K562 (cell line): ENCODE data around the gene TRAPPC1. TPM values are rescaled to one million over a fixed set of nuclear protein-coding genes. Genes with fewer than 3 reads are reported as not detected.

Experiments
- ATAC-seq: fragments of 200-7000 bp; cut with Tn5 transposase; 3 replicates; pipeline ENCODE4 v1.9.1; 2020; ENCODE audit warnings: moderate library complexity
- BruUV-seq: library from RNA; stranded (reverse); fragments of 400-500 nt; replicated peaks from 2 replicates; lab custom pipeline; 2021; lab: Mats Ljungman, UMichigan
- CTCF ChIA-PET: fragments of 300-600 bp; formaldehyde crosslinking; extraction: SDS; loops from one replicate; lab custom pipeline; 2021; ENCODE audit warnings: low intra/inter-chr PET ratio; lab: Yijun Ruan, JAX
- POLR2A ChIA-PET: fragments of 300-600, 350-650 bp; sonication (Branson Sonifier 250); formaldehyde crosslinking; extraction: SDS; loops from one replicate; lab custom pipeline; 2021; ENCODE audit warnings: antibody characterized with exemption, inconsistent platforms; lab: Yijun Ruan, JAX
- DNase-seq, 4 experiments: peaks; one replicate each; pipeline versions ENCODE4 v3.0.0 to v3.0.0-alpha.2; 2011 to 2018; ENCODE audit warnings: low spot score in 3 of 4, mixed read lengths in 3 of 4; ENCODE audit errors: extremely low read depth in 1 of 4
- FAIRE-seq: peaks from 2 replicates; lab custom pipeline; 2011; peaks lifted over from hg19 to GRCh38; lab: Jason Lieb, UNC
- H2AFZ ChIP-seq: 2 replicates; pipeline ENCODE4 v1.6.0; 2011; ENCODE audit warnings: low read depth, low read length, control low read depth, inconsistent platforms
- H3K27ac ChIP-seq: fragments of 200-600 bp; 3 replicates; pipeline ENCODE4 v1.8.0; 2011; ENCODE audit warnings: low read depth, mild to moderate bottlenecking, control low read depth, inconsistent platforms, low read length, moderate library complexity, mixed read lengths; ENCODE audit errors: extremely low read depth
- H3K27me3 ChIP-seq, 2 experiments: fragments of 300-600 bp in 1 of 2; 2 replicates in 1 of 2; 3 replicates in 1 of 2; pipeline versions ENCODE4 v1.6.0 to v1.8.0; 2011; ENCODE audit warnings: inconsistent platforms in 2 of 2, low read length in 2 of 2, mild to moderate bottlenecking in 1 of 2, mixed read lengths in 1 of 2, moderate library complexity in 1 of 2; ENCODE audit not compliant: control insufficient read depth in 2 of 2, insufficient read depth in 2 of 2
- H3K36me3 ChIP-seq: fragments of 300-600 bp; 3 replicates; pipeline ENCODE4 v1.8.0; 2011; ENCODE audit warnings: mild to moderate bottlenecking, low read length, inconsistent platforms; ENCODE audit not compliant: control insufficient read depth, insufficient read depth
- H3K4me1 ChIP-seq, 2 experiments: fragments of 200-600 bp in 1 of 2; replicated peaks in 1 of 2; 2 replicates in 1 of 2; 3 replicates in 1 of 2; pipeline versions ENCODE4 v1.5.1 to v1.8.0; 2011; ENCODE audit warnings: inconsistent platforms in 2 of 2, low read length in 2 of 2, mild to moderate bottlenecking in 1 of 2, mixed read lengths in 1 of 2, moderate library complexity in 1 of 2; ENCODE audit not compliant: control insufficient read depth in 2 of 2, insufficient read depth in 2 of 2
- H3K4me2 ChIP-seq: 2 replicates; pipeline ENCODE4 v1.6.1; 2011; ENCODE audit warnings: low read length, control low read depth, inconsistent platforms, mixed read lengths; ENCODE audit not compliant: insufficient read depth
- H3K4me3 ChIP-seq: fragments of 200-600 bp; sonication (generic), shearing (Covaris generic); 2 replicates; pipeline ENCODE4 v1.5.1; 2016; ENCODE audit warnings: control low read depth, inconsistent platforms
- H3K79me2 ChIP-seq: fragments of 200-600 bp; 3 replicates; pipeline ENCODE4 v1.8.0; 2011; ENCODE audit warnings: low read length, inconsistent platforms; ENCODE audit not compliant: control insufficient read depth, insufficient read depth
- H3K9ac ChIP-seq, 2 experiments: 2 replicates each; pipeline versions ENCODE4 v1.6.0 to v1.6.1; 2011; ENCODE audit warnings: low read depth in 2 of 2, low read length in 2 of 2, control low read depth in 1 of 2, inconsistent platforms in 1 of 2, mild to moderate bottlenecking in 1 of 2, mixed read lengths in 1 of 2; ENCODE audit not compliant: insufficient read depth in 1 of 2
- H3K9me1 ChIP-seq: one replicate; pipeline ENCODE4 v1.6.0; 2011; ENCODE audit warnings: inconsistent platforms, mild to moderate bottlenecking, low read length, moderate library complexity; ENCODE audit not compliant: control insufficient read depth, insufficient read depth
- H3K9me3 ChIP-seq: replicated peaks from 2 replicates; pipeline ENCODE4 v1.5.1; 2011; ENCODE audit warnings: low read depth, low read length, inconsistent platforms; ENCODE audit not compliant: control insufficient read depth, insufficient read depth
- H4K20me1 ChIP-seq: replicated peaks from 2 replicates; pipeline ENCODE4 v1.6.1; 2011; ENCODE audit warnings: low read length, inconsistent platforms, mixed read lengths; ENCODE audit not compliant: control insufficient read depth, insufficient read depth
- ARID4B ChIP-seq: sonication (generic); formaldehyde crosslinking; IDR thresholded peaks from 2 replicates; pipeline ENCODE4 v1.8.0; 2022; ENCODE audit warnings: mild to moderate bottlenecking, missing genetic modification reagents
- BCLAF1 ChIP-seq, 2 experiments: fragments of 450-650 bp in 1 of 2; IDR thresholded peaks; 2 replicates each; pipeline ENCODE4 v1.6.1; 2011 to 2017; ENCODE audit warnings: low read depth in 2 of 2, antibody characterized with exemption in 1 of 2, borderline replicate concordance in 1 of 2, low read length in 1 of 2, mild to moderate bottlenecking in 1 of 2, mixed read lengths in 1 of 2; ENCODE audit not compliant: control insufficient read depth in 1 of 2
- COPS2 ChIP-seq: fragments of 450-650 bp; conservative IDR thresholded peaks from 2 replicates; pipeline ENCODE4 v1.6.1; 2016; ENCODE audit warnings: mild to moderate bottlenecking, moderate library complexity
- HOMEZ ChIP-seq: fragments of 250-450 bp; sonication (Bioruptor Pico); IDR thresholded peaks from 2 replicates; pipeline ENCODE4 v1.4.0; 2020; ENCODE audit warnings: mild to moderate bottlenecking, moderate library complexity
- KAT8 ChIP-seq: fragments of 450-650 bp; IDR thresholded peaks from 2 replicates; pipeline ENCODE4 v1.6.1; 2016; ENCODE audit warnings: low read depth, mild to moderate bottlenecking
- NR0B1 ChIP-seq: fragments of 450-650 bp; IDR thresholded peaks from one replicate; pipeline ENCODE4 v1.6.1; 2018; ENCODE audit warnings: mild to moderate bottlenecking, moderate library complexity; ENCODE audit not compliant: partially characterized antibody
- NR2C2 ChIP-seq, 2 experiments: fragments of 200-800 bp in 1 of 2; sonication (Bioruptor generic) in 1 of 2; sonication (generic) in 1 of 2; formaldehyde crosslinking in 1 of 2; IDR thresholded peaks; 2 replicates each; pipeline versions ENCODE4 v1.6.1 to v1.8.0; 2016 to 2022; ENCODE audit warnings: mild to moderate bottlenecking in 1 of 2, missing compliant biosample characterization in 1 of 2, missing genetic modification characterization in 1 of 2, missing genetic modification reagents in 1 of 2
- RB1 ChIP-seq: fragments of 450-650 bp; IDR thresholded peaks from 2 replicates; pipeline ENCODE4 v1.6.1; 2017; ENCODE audit warnings: low read depth, mild to moderate bottlenecking
- RBM39 ChIP-seq: fragments of 200-400 bp; formaldehyde crosslinking; optimal IDR thresholded peaks from 2 replicates; pipeline ENCODE3; 2018; ENCODE audit warnings: low read depth, low read length
- RFX1 ChIP-seq: fragments of 450-650 bp; IDR thresholded peaks from 2 replicates; pipeline ENCODE4 v1.6.1; 2016; ENCODE audit warnings: mild to moderate bottlenecking, moderate library complexity
- ZC3H4 ChIP-seq: sonication (generic); formaldehyde crosslinking; IDR thresholded peaks from 2 replicates; pipeline ENCODE4 v1.9.0; 2021; ENCODE audit warnings: missing genetic modification reagents, borderline replicate concordance
- ZSCAN32 ChIP-seq: fragments of 450-650 bp; formaldehyde crosslinking; IDR thresholded peaks from 2 replicates; pipeline ENCODE4 v1.4.0; 2020; ENCODE audit warnings: mild to moderate bottlenecking, moderate library complexity
- WGBS: fragments of 100-300 bp; shearing (Covaris generic); methylation state at CpG from one replicate; pipeline ENCODE4 v1.1.6; 2016; ENCODE audit warnings: low coverage, mixed read lengths; ENCODE audit not compliant: insufficient coverage; ENCODE audit errors: missing lambda C conversion rate; 5-methylcytosine and 5-hydroxymethylcytosine counted together
- in situ Hi-C: fragments of 300-500 bp; cut with MboI; formaldehyde crosslinking; loops from 4 replicates; pipeline ENCODE4 v1.15.0; 2018; ENCODE audit warnings: inconsistent platforms, mixed read lengths
- intact Hi-C: fragments of 100-400 bp; cut with micrococcal nuclease; formaldehyde crosslinking; loops from 2 replicates; pipeline ENCODE4 v1.14.2; 2022
- polyA plus RNA-seq, 8 experiments: library from polyadenylated mRNA; depleted of rRNA in 4 of 8; stranded (reverse) in 5 of 8; unstranded in 3 of 8; fragments of >200 nt; fragmentation: Nextera tagmentation in 2 of 8; fragmentation: Illumina TruSeq in 1 of 8; extraction: Ambion mirVana in 2 of 8; extraction: Trizol in 1 of 8; gene quantifications; 2 replicates each; pipeline versions ENCODE4 v1.2.1 to v1.2.3, GENCODE V29; 2011 to 2014; ENCODE audit warnings: inconsistent platforms in 1 of 8, missing spikeins in 1 of 8
- total RNA-seq, 7 experiments: library from RNA; depleted of rRNA in 6 of 7; stranded (reverse); fragments of >200 nt in 6 of 7; fragmentation: Illumina TruSeq in 2 of 7; extraction: Trizol in 2 of 7; gene quantifications; 2 replicates each; pipeline versions ENCODE4 v1.2.1 to v1.2.3, GENCODE V29; 2011 to 2021; ENCODE audit warnings: low replicate concordance in 1 of 7

The TRAPPC1 gene
- total and polyA plus RNA-seq, 9 of the 15 experiments (the other 6 are each of a cell fraction or from before 2014, with no cell fraction given): 11.7 to 82.8 (median 36.2) TPM

- Histone ChIP-seq H3K4me2 (no peak overlapping the region), H3K9me1 (no peaks in the 10 kb centered on the region), H2AFZ (no peak overlapping the region), H3K27ac (no peak overlapping the region), H3K4me1 (peaks cover 0 to 1% of the 10 kb centered on the region in 2 experiments; a peak in 1 of 5 replicates), H4K20me1 (no peaks in the 10 kb centered on the region), H3K79me2 (no peaks in the 10 kb centered on the region), H3K27me3 (no peaks in the 10 kb centered on the region), H3K9me3 (no peaks in the 10 kb centered on the region), H3K9ac (no peak overlapping the region), H3K4me3 (no peak overlapping the region), H3K36me3 (peaks cover 38% of the 10 kb centered on the region; the same call in 2 of the 3 replicates)
- 100% methylated on average over 1 of the region's 29 CpGs for WGBS
- ChIA-PET CTCF (no interaction called here), POLR2A (no interaction called here)
- no TSS peak for BruUV-seq
- no peak for FAIRE-seq
- in situ Hi-C loops: no loop called here
- ATAC-seq: no peak
- DNase-seq: no peak
- intact Hi-C loops: no loop called here
- TF ChIP-seq KAT8 (no peak), COPS2 (no peak), ZSCAN32 (CRISPR knock-in tag) (no peak), HOMEZ (CRISPR knock-in tag) (no peak), RBM39 (no peak), NR0B1 (no peak), RB1 (no peak), RFX1 (no peak), ARID4B (CRISPR knock-in tag) (no peak), ZC3H4 (no peak), NR2C2 (CRISPR knock-in tag; IDR thresholded peaks at IDR 0.05) (no peak), NR2C2 (tag; IDR thresholded peaks at IDR 0.05) (no peak), BCLAF1 (IDR thresholded peaks at IDR 0.05; ENCODE audit: borderline replicate concordance in 1 of 2, control insufficient read depth in 1 of 2, low read depth in 2 of 2, low read length in 1 of 2) (no peak)
Observed at GRCh38 chr17:7909089-7909488, 22.7 kb downstream of the TRAPPC1 start.
